Mammary epithelial cell (primary cell): ENCODE results near the gene CELF4.

Experiments used
- EZH2 ChIP-seq: IDR thresholded peaks from 2 replicates; pipeline ENCODE4 v1.6.1; 2012; ENCODE audit warnings: low read length, inconsistent platforms, borderline replicate concordance
- TF ChIP-seq, protein P1 (sequence below), 2 donors: IDR thresholded peaks in 1 of 2; conservative IDR thresholded peaks in 1 of 2; 2 replicates each; pipeline ENCODE4 v1.5.1; 2011 to 2012; ENCODE audit warnings: inconsistent platforms in 2 of 2, low read length in 2 of 2, mild to moderate bottlenecking in 2 of 2, control low read depth in 1 of 2, low read depth in 1 of 2; ENCODE audit not compliant: insufficient read depth in 1 of 2; ENCODE audit errors: extremely low read depth in 1 of 2

DNA sequence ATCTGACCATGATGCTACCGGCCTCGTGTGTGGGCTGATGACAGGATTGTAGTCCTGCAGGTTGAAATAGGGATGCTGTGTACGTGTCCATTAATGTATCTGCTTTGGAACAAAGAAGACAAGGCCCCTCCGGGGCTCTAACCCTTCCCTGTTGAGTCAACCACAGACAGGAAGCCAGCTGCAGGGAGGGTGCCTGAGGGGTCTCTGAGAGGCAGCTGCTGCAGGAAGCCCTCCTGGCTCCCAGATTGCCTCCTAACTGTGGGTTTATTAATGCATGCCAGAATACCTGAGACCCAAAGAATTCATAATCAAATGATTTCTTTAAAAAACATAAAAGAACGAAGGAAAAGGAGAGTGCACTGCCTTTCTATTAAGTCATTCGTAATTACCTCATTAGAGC lies 140.4 kb downstream of the CELF4 start:
- TF ChIP-seq, protein P1, sequence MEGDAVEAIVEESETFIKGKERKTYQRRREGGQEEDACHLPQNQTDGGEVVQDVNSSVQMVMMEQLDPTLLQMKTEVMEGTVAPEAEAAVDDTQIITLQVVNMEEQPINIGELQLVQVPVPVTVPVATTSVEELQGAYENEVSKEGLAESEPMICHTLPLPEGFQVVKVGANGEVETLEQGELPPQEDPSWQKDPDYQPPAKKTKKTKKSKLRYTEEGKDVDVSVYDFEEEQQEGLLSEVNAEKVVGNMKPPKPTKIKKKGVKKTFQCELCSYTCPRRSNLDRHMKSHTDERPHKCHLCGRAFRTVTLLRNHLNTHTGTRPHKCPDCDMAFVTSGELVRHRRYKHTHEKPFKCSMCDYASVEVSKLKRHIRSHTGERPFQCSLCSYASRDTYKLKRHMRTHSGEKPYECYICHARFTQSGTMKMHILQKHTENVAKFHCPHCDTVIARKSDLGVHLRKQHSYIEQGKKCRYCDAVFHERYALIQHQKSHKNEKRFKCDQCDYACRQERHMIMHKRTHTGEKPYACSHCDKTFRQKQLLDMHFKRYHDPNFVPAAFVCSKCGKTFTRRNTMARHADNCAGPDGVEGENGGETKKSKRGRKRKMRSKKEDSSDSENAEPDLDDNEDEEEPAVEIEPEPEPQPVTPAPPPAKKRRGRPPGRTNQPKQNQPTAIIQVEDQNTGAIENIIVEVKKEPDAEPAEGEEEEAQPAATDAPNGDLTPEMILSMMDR (conservative IDR thresholded peaks at IDR 0.05 in 1 of 2, IDR thresholded peaks at IDR 0.05 in 1 of 2; ENCODE audit: extremely low read depth in 1 of 2, insufficient read depth in 1 of 2, low read depth in 1 of 2, low read length in 2 of 2): no peak
- no peak for TF ChIP-seq EZH2
